HepG2 (cell line): ENCODE measurements around the gene SULT2B1. TPM values are rescaled to one million over a fixed set of nuclear protein-coding genes. Genes with fewer than 3 reads are reported as not detected.

Experiments
- ARNT ChIP-seq: fragments of 450-650 bp; IDR thresholded peaks from 2 replicates; pipeline ENCODE4 v1.6.1; 2017
- ATF7-NPFF ChIP-seq: sonication (generic); formaldehyde crosslinking; IDR thresholded peaks from 2 replicates; pipeline ENCODE4 v1.8.1; 2023; ENCODE audit warnings: mild to moderate bottlenecking, low read depth, missing genetic modification reagents, moderate library complexity
- ATM ChIP-seq: fragments of 450-650 bp; IDR thresholded peaks from 2 replicates; pipeline ENCODE4 v1.7.1; 2017; ENCODE audit warnings: mild to moderate bottlenecking, borderline replicate concordance
- EP300 ChIP-seq, 3 experiments: sonication (generic) in 1 of 3; formaldehyde crosslinking in 1 of 3; IDR thresholded peaks; 2 replicates each; pipeline versions ENCODE4 v1.5.1 to v1.6.1; 2011 to 2020; ENCODE audit warnings: low read depth in 2 of 3, low read length in 2 of 3, borderline replicate concordance in 1 of 3, improper control_type of control experiment in 1 of 3, mild to moderate bottlenecking in 1 of 3, missing genetic modification reagents in 1 of 3, moderate library complexity in 1 of 3
- HNRNPLL ChIP-seq: fragments of 200-400 bp; formaldehyde crosslinking; IDR thresholded peaks from 2 replicates; pipeline ENCODE4 v1.6.1; 2017; ENCODE audit warnings: mild to moderate bottlenecking, low read depth, low read length; ENCODE audit not compliant: poor library complexity, severe bottlenecking
- HOXA3 ChIP-seq: sonication (generic); formaldehyde crosslinking; IDR thresholded peaks from 2 replicates; pipeline ENCODE4 v1.5.0; 2020; ENCODE audit warnings: missing genetic modification reagents
- MAZ ChIP-seq, 2 experiments: sonication (generic) in 1 of 2; formaldehyde crosslinking in 1 of 2; IDR thresholded peaks; 2 replicates each; pipeline versions ENCODE4 v1.5.0 to v1.6.1; 2012 to 2020; ENCODE audit warnings: low read depth in 2 of 2, mild to moderate bottlenecking in 2 of 2, borderline replicate concordance in 1 of 2, improper control_type of control experiment in 1 of 2, low read length in 1 of 2, missing genetic modification reagents in 1 of 2, moderate library complexity in 1 of 2
- RBFOX2 ChIP-seq: fragments of 200-400 bp; formaldehyde crosslinking; IDR thresholded peaks from 2 replicates; pipeline ENCODE4 v1.6.1; 2017; ENCODE audit warnings: low read depth, mild to moderate bottlenecking, low read length
- RELA ChIP-seq: sonication (generic); formaldehyde crosslinking; IDR thresholded peaks from 2 replicates; pipeline ENCODE4 v1.4.0; 2020; ENCODE audit warnings: missing genetic modification reagents
- SOX6 ChIP-seq, 2 experiments: fragments of 450-650 bp in 1 of 2; sonication (generic) in 1 of 2; formaldehyde crosslinking in 1 of 2; IDR thresholded peaks; 2 replicates each; pipeline versions ENCODE4 v1.4.0 to v1.6.1; 2017 to 2020; ENCODE audit warnings: antibody characterized with exemption in 1 of 2, mild to moderate bottlenecking in 1 of 2, missing genetic modification reagents in 1 of 2
- SRSF4 ChIP-seq: fragments of 200-400 bp; formaldehyde crosslinking; IDR thresholded peaks from one replicate; pipeline ENCODE4 v1.6.1; 2018; ENCODE audit warnings: mild to moderate bottlenecking, low read depth, low read length, moderate library complexity; ENCODE audit not compliant: poor library complexity, severe bottlenecking
- TGIF2 ChIP-seq: IDR thresholded peaks from 2 replicates; pipeline ENCODE4 v1.6.1; 2016; ENCODE audit warnings: control low read depth, missing compliant biosample characterization
- ZFAT ChIP-seq: sonication (generic); formaldehyde crosslinking; conservative IDR thresholded peaks from 2 replicates; pipeline ENCODE4 v1.8.1; 2023; ENCODE audit warnings: missing genetic modification reagents, inconsistent platforms
- ZFP41 ChIP-seq: sonication (generic); formaldehyde crosslinking; IDR thresholded peaks from 2 replicates; pipeline ENCODE4 v1.4.0; 2020; ENCODE audit warnings: mild to moderate bottlenecking, missing genetic modification reagents, borderline replicate concordance
- ZNF350 ChIP-seq: sonication (generic); formaldehyde crosslinking; IDR thresholded peaks from 2 replicates; pipeline ENCODE4 v1.4.0; 2020; ENCODE audit warnings: mild to moderate bottlenecking, low read depth, missing genetic modification reagents, borderline replicate concordance
- ZNF501 ChIP-seq: sonication (generic); formaldehyde crosslinking; IDR thresholded peaks from 2 replicates; pipeline ENCODE4 v1.5.1; 2020; ENCODE audit warnings: mild to moderate bottlenecking, moderate library complexity, missing genetic modification reagents
- ZNF598 ChIP-seq: sonication (generic); formaldehyde crosslinking; IDR thresholded peaks from 2 replicates; pipeline ENCODE4 v1.5.1; 2020; ENCODE audit warnings: mild to moderate bottlenecking, missing genetic modification reagents, borderline replicate concordance
- ZNF891 ChIP-seq: sonication (generic); formaldehyde crosslinking; IDR thresholded peaks from 2 replicates; pipeline ENCODE4 v1.5.0; 2020; ENCODE audit warnings: mild to moderate bottlenecking, missing genetic modification reagents
- polyA plus RNA-seq, 8 experiments: library from polyadenylated mRNA; depleted of rRNA in 3 of 8; stranded (reverse) in 7 of 8; unstranded in 1 of 8; fragments of >200 nt; fragmentation: Illumina TruSeq in 4 of 8; extraction: Trizol in 4 of 8; gene quantifications; 2 replicates each; pipeline versions ENCODE4 v1.2.1 to v1.2.3, GENCODE V29; 2011 to 2016; ENCODE audit warnings: low read depth in 4 of 8, missing spikeins in 1 of 8, mixed read lengths in 1 of 8; ENCODE audit not compliant: insufficient read depth in 1 of 8
- total RNA-seq, 5 experiments: library from RNA; depleted of rRNA; stranded (reverse); fragments of >200 nt; fragmentation: Illumina TruSeq; extraction: Trizol; gene quantifications; 2 replicates each; pipeline ENCODE4 v1.2.3, GENCODE V29; 2016; ENCODE audit warnings: low read depth in 1 of 5
- TF ChIP-seq, protein P1 (sequence below): IDR thresholded peaks from 2 replicates; pipeline ENCODE4 v1.6.1; 2016; ENCODE audit warnings: control low read depth
- TF ChIP-seq, protein P2 (sequence below): sonication (generic); formaldehyde crosslinking; IDR thresholded peaks from 2 replicates; pipeline ENCODE4 v1.8.0; 2023; ENCODE audit warnings: mild to moderate bottlenecking, missing genetic modification reagents
- TF ChIP-seq, protein P3 (sequence below): sonication (generic); formaldehyde crosslinking; IDR thresholded peaks from 2 replicates; pipeline ENCODE4 v1.5.1; 2020; ENCODE audit warnings: missing genetic modification reagents, mild to moderate bottlenecking, borderline replicate concordance
- TF ChIP-seq, protein P4 (sequence below): sonication (generic); formaldehyde crosslinking; IDR thresholded peaks from 2 replicates; pipeline ENCODE4 v1.8.1; 2022; ENCODE audit warnings: mild to moderate bottlenecking, missing genetic modification reagents

Gene SULT2B1
- total and polyA plus RNA-seq, 2 of the 13 experiments (the other 11 are each of a cell fraction or from before 2014, with no cell fraction given), result 0.13 TPM; not detected in 1

DNA sequence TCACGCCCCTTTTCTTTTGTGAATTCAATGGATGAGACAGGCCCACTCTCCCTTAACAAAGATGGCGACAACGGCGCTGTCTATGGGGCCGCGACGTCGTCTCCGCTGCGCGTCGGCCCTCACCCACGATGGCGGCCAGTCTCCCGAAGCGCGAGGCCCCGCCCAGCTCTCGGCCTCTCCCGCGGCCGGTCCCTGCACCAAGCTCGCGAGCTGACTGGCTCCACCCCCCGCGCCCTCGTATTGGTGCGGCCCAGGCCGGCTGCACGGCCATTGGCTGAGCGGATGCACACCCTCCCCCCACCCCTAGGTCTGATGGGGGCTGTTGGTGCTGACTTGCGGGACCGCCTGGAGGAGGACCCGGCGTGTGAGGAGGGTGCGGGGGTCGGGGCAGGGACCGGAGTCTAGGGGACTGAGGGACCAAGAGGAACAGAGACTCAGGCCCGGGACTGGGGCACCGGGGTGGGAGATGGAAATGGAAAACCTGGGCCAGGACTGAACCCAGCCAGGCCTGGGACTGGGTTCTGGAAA is 72.2 kb downstream of the SULT2B1 start (continued):
- TF ChIP-seq SRSF4, result no peak
- TF ChIP-seq ATM, result no peak
- peak; percentile 35; the same call in 1 of the 2 replicates for TF ChIP-seq MAZ (IDR thresholded peaks at IDR 0.05; ENCODE audit: borderline replicate concordance, low read depth, low read length)
- TF ChIP-seq MAZ (CRISPR knock-in tag; IDR thresholded peaks at IDR 0.05; ENCODE audit: low read depth), result no peak
- TF ChIP-seq RBFOX2, result peak; percentile 69
- TF ChIP-seq, protein P1, sequence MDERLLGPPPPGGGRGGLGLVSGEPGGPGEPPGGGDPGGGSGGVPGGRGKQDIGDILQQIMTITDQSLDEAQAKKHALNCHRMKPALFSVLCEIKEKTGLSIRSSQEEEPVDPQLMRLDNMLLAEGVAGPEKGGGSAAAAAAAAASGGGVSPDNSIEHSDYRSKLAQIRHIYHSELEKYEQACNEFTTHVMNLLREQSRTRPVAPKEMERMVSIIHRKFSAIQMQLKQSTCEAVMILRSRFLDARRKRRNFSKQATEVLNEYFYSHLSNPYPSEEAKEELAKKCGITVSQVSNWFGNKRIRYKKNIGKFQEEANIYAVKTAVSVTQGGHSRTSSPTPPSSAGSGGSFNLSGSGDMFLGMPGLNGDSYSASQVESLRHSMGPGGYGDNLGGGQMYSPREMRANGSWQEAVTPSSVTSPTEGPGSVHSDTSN (CRISPR knock-in tag), result no peak
- TF ChIP-seq HNRNPLL, result peak; percentile 34
- TF ChIP-seq, protein P2, sequence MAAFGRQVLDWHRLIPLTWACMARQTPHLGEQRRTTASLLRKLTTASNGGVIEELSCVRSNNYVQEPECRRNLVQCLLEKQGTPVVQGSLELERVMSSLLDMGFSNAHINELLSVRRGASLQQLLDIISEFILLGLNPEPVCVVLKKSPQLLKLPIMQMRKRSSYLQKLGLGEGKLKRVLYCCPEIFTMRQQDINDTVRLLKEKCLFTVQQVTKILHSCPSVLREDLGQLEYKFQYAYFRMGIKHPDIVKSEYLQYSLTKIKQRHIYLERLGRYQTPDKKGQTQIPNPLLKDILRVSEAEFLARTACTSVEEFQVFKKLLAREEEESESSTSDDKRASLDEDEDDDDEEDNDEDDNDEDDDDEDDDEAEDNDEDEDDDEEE, result no peak
- TF ChIP-seq, protein P3, sequence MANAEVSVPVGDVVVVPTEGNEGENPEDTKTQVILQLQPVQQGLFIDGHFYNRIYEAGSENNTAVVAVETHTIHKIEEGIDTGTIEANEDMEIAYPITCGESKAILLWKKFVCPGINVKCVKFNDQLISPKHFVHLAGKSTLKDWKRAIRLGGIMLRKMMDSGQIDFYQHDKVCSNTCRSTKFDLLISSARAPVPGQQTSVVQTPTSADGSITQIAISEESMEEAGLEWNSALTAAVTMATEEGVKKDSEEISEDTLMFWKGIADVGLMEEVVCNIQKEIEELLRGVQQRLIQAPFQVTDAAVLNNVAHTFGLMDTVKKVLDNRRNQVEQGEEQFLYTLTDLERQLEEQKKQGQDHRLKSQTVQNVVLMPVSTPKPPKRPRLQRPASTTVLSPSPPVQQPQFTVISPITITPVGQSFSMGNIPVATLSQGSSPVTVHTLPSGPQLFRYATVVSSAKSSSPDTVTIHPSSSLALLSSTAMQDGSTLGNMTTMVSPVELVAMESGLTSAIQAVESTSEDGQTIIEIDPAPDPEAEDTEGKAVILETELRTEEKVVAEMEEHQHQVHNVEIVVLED (CRISPR knock-in tag), result peak; percentile 85
- TF ChIP-seq ZNF598 (CRISPR knock-in tag), result no peak
- no peak for TF ChIP-seq SOX6 (IDR thresholded peaks at IDR 0.05)
- TF ChIP-seq SOX6 (CRISPR knock-in tag; IDR thresholded peaks at IDR 0.05), result peak; percentile 47; the same call in 1 of the 2 replicates
- 0 out of 4 replicates have a peak, but pooled peaks of 1 of the 2 experiments have one; percentile 9 for TF ChIP-seq EP300 (IDR thresholded peaks at IDR 0.05; ENCODE audit: low read depth in 2 of 2, low read length in 2 of 2)
- no peak for TF ChIP-seq EP300 (CRISPR knock-in tag; IDR thresholded peaks at IDR 0.05; ENCODE audit: borderline replicate concordance)
- no peak for TF ChIP-seq ATF7-NPFF (CRISPR knock-in tag)
- TF ChIP-seq HOXA3 (CRISPR knock-in tag), result peak; percentile 98
- TF ChIP-seq, protein P4, sequence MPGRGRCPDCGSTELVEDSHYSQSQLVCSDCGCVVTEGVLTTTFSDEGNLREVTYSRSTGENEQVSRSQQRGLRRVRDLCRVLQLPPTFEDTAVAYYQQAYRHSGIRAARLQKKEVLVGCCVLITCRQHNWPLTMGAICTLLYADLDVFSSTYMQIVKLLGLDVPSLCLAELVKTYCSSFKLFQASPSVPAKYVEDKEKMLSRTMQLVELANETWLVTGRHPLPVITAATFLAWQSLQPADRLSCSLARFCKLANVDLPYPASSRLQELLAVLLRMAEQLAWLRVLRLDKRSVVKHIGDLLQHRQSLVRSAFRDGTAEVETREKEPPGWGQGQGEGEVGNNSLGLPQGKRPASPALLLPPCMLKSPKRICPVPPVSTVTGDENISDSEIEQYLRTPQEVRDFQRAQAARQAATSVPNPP (CRISPR knock-in tag), result no peak
- TF ChIP-seq ZNF891, result 0 out of 2 replicates have a peak, but pooled peaks have one; percentile 42
- TF ChIP-seq ZFP41 (CRISPR knock-in tag), result no peak
- TF ChIP-seq TGIF2 (CRISPR knock-in tag), result 0 out of 2 replicates have a peak, but pooled peaks have one; percentile 34
- no peak for TF ChIP-seq ARNT
- TF ChIP-seq ZNF350 (CRISPR knock-in tag), result peak; percentile 55; the same call in 1 of the 2 replicates
- TF ChIP-seq RELA, result no peak
- TF ChIP-seq ZNF501 (CRISPR knock-in tag), result 0 out of 2 replicates have a peak, but pooled peaks have one; percentile 28
- TF ChIP-seq ZFAT (CRISPR knock-in tag), result no peak
